Activated effector memory CD4-positive, alpha-beta T cell treated with Interleukin-2 at 50 U/mL for 16 hours (primary cell): Measurements from ENCODE around the gene PCDHB9.
"Not testable (repeated sequence)": the region's sequence is repeated elsewhere in the genome, so short reads cannot be mapped to it uniquely, and the experiment has no call there.

Experiments used
- DNase-seq: peaks from one replicate; pipeline ENCODE4 v3.0.0-alpha.2; 2020

Gene PCDHB9

GRCh38 chr5:141189131-141189530 lies 2.2 kb downstream of the PCDHB9 start:
- DNase-seq: not testable (repeated sequence)

- DNase-seq: no peak
Observed at GRCh38 chr5:141192110-141192725, 5.3 kb downstream of the PCDHB9 start, which contains the start of gene PCDHB10. TSS of gene PCDHB10 (plus strand) at chr5:141192353. CDS start at chr5:141192553, 200 bp downstream.

- DNase-seq: not testable (repeated sequence)
Observed at GRCh38 chr5:141194332-141194731, 7.4 kb downstream of the PCDHB9 start.

- no peak for DNase-seq
Observed at GRCh38 chr5:141196363-141196762, 9.4 kb downstream of the PCDHB9 start.

GRCh38 chr5:141199359-141200235 lies 12.6 kb downstream of the PCDHB9 start, which contains the start of gene PCDHB11:
TSS of gene PCDHB11 (plus strand) at chr5:141199627. CDS start at chr5:141199775, 148 bp downstream.
- DNase-seq: no peak

- DNase-seq: not testable (repeated sequence)
Observed at GRCh38 chr5:141201126-141201525, 14.2 kb downstream of the PCDHB9 start.

GRCh38 chr5:141201646-141202045 lies 14.7 kb downstream of the PCDHB9 start:
- not testable (repeated sequence) for DNase-seq

- DNase-seq: no peak
Observed at GRCh38 chr5:141208478-141208877, 21.5 kb downstream of the PCDHB9 start, which contains the start of gene PCDHB12. TSS of gene PCDHB12 (plus strand) at chr5:141208719. CDS start at chr5:141208908, 189 bp downstream.

- not testable (repeated sequence) for DNase-seq
Observed at GRCh38 chr5:141210281-141210680, 23.3 kb downstream of the PCDHB9 start.

- DNase-seq: not testable (repeated sequence)
Observed at GRCh38 chr5:141210849-141211248, 23.9 kb downstream of the PCDHB9 start.

GRCh38 chr5:141213656-141214339 lies 26.8 kb downstream of the PCDHB9 start, which contains the start of gene PCDHB13:
TSS of gene PCDHB13 (plus strand) at chr5:141213919. CDS start at chr5:141214124, 205 bp downstream.
- DNase-seq: not testable (repeated sequence)

- DNase-seq: not testable (repeated sequence)
Observed at GRCh38 chr5:141214583-141214982, 27.6 kb downstream of the PCDHB9 start.

GRCh38 chr5:141215504-141215903 lies 28.5 kb downstream of the PCDHB9 start:
- DNase-seq: not testable (repeated sequence)

GRCh38 chr5:141216035-141216434 lies 29.1 kb downstream of the PCDHB9 start:
- DNase-seq: not testable (repeated sequence)

GRCh38 chr5:141223112-141223783 lies 36.3 kb downstream of the PCDHB9 start, which contains the start of gene PCDHB14:
TSS of gene PCDHB14 (plus strand) at chr5:141223343. CDS start at chr5:141223506, 163 bp downstream.
- no peak for DNase-seq

- not testable (repeated sequence) for DNase-seq
Observed at GRCh38 chr5:141224844-141225243, 37.9 kb downstream of the PCDHB9 start.

- not testable (repeated sequence) for DNase-seq
Observed at GRCh38 chr5:141225421-141225820, 38.5 kb downstream of the PCDHB9 start.

GRCh38 chr5:141234109-141234667 lies 47.2 kb downstream of the PCDHB9 start:
- no peak for DNase-seq

- DNase-seq: not testable (repeated sequence)
Observed at GRCh38 chr5:141235922-141236321, 49.0 kb downstream of the PCDHB9 start.

GRCh38 chr5:141236516-141237313 lies 49.8 kb downstream of the PCDHB9 start:
- DNase-seq: no peak
